Effector CD8-positive, alpha-beta T cell (primary cell): ENCODE results near the gene MFSD6L.

ENCODE experiments used
- DNase-seq: peaks from one replicate; lab custom pipeline; 2025; lab: John Stamatoyannopoulos, UW
- total RNA-seq, 4 experiments: gene quantifications; one replicate each; lab custom pipeline; 2026; lab: John Stamatoyannopoulos, UW

Gene MFSD6L
- 0 to 0.72 (median 0.21) reads per million in 4 experiments for total RNA-seq

GRCh38 chr17:8798846-8799569, at the start of gene MFSD6L:
MFSD6L (minus strand) TSS chr17:8799365; CDS start chr17:8799120, 245 bp downstream.
- DNase-seq, result no peak

- DNase-seq, result no peak
These were observed 48.7 kb upstream of the MFSD6L start for GRCh38 chr17:8847891-8848290.

- DNase-seq, result no peak
These were observed 47.6 kb upstream of the MFSD6L start for GRCh38 chr17:8846768-8847211.

- no peak for DNase-seq
These were observed 45.4 kb upstream of the MFSD6L start for GRCh38 chr17:8844229-8845218.

- DNase-seq, result no peak
These were observed 44.2 kb upstream of the MFSD6L start for GRCh38 chr17:8843344-8843743.

GRCh38 chr17:8841844-8842243, 42.7 kb upstream of the MFSD6L start:
- DNase-seq, result no peak

GRCh38 chr17:8839410-8839935, 40.3 kb upstream of the MFSD6L start:
- no peak for DNase-seq

GRCh38 chr17:8838551-8839095, 39.5 kb upstream of the MFSD6L start:
- no peak for DNase-seq

- DNase-seq, result no peak
These were observed 38.5 kb upstream of the MFSD6L start for GRCh38 chr17:8837563-8838075.

- DNase-seq, result no peak
These were observed 37.8 kb upstream of the MFSD6L start for GRCh38 chr17:8836821-8837562.

GRCh38 chr17:8835631-8836364, 36.6 kb upstream of the MFSD6L start:
- DNase-seq, result no peak

- no peak for DNase-seq
These were observed 35.9 kb upstream of the MFSD6L start for GRCh38 chr17:8835106-8835505.

- DNase-seq, result no peak
These were observed 33.7 kb upstream of the MFSD6L start for GRCh38 chr17:8832711-8833352.

GRCh38 chr17:8831234-8831849, 32.2 kb upstream of the MFSD6L start:
- DNase-seq, result no peak

- DNase-seq, result no peak
These were observed 31.0 kb upstream of the MFSD6L start for GRCh38 chr17:8830141-8830540.

- DNase-seq, result no peak
These were observed 30.1 kb upstream of the MFSD6L start for GRCh38 chr17:8829036-8829941.

GRCh38 chr17:8828517-8828875, 29.3 kb upstream of the MFSD6L start:
- DNase-seq, result no peak

GRCh38 chr17:8826808-8827435, 27.8 kb upstream of the MFSD6L start:
- no peak for DNase-seq
